ENCODE measurements around the gene UNC13A. TPM values are rescaled to one million over a fixed set of nuclear protein-coding genes. Genes with fewer than 3 reads are reported as not detected.

Gene UNC13A
- total and polyA plus RNA-seq, 2 of the 13 experiments (the other 11 are each of a cell fraction or from before 2014, with no cell fraction given) = 0.11 to 0.45 TPM

DNA sequence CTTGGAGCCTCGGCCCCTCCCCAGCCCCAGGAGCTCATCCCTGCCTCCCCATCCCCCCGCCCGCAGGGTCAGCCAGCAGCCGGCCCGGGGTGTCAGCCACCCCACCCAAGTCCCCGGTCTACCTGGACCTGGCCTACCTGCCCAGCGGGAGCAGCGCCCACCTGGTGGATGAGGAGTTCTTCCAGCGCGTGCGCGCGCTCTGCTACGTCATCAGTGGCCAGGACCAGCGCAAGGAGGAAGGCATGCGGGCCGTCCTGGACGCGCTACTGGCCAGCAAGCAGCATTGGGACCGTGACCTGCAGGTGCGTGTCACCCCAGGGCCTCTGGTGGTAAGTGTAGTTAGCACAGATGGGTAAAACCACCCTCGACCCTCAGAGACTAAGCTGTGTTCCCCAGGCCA, 45.0 kb upstream of the UNC13A start (continued):
- TF ChIP-seq ZBTB4 (CRISPR knock-in tag; IDR thresholded peaks at IDR 0.05; ENCODE audit: borderline replicate concordance) = no peak
- TF ChIP-seq ZNF282 (IDR thresholded peaks at IDR 0.05; ENCODE audit: partially characterized antibody) = no peak

DNA sequence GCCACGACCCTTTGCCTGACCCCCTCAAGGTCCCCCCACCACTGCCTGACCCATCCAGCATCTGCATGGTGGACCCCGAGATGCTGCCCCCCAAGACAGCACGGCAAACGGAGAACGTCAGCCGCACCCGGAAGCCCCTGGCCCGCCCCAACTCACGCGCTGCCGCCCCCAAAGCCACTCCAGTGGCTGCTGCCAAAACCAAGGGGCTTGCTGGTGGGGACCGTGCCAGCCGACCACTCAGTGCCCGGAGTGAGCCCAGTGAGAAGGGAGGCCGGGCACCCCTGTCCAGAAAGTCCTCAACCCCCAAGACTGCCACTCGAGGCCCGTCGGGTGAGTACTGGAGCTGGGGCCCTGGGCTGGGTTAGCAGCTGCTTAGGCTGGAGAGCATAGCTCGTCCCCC, 39.7 kb upstream of the UNC13A start:
- in situ Hi-C loops (cut with HindIII; ENCODE audit: extremely low pct_ligation_motif_present, low pct_unique_long_range_greater_than_20kb) = no loop called here
- BruUV-seq (replicated peaks) = no TSS peak
- Histone ChIP-seq H3K4me3 (replicated peaks in 1 of 3; ENCODE audit: insufficient read depth in 1 of 3, low read depth in 2 of 3, low read length in 3 of 3) (no peak overlapping the region), H4K20me1 (ENCODE audit: insufficient read depth, low read length) (peaks cover 3% of the 10 kb centered on the region), H3K36me3 (replicated peaks in 1 of 2; ENCODE audit: control insufficient read depth in 1 of 2, insufficient read depth in 2 of 2, low read length in 2 of 2) (peaks cover 27 to 44% of the 10 kb centered on the region in 2 experiments; a peak in 4 of 5 replicates), H3K9ac (ENCODE audit: insufficient read depth, low read depth, low read length) (no peak overlapping the region), H2AFZ (ENCODE audit: low read length) (no peak overlapping the region), H3K27ac (ENCODE audit: extremely low read length, insufficient read depth, low read length) (no peak overlapping the region), H3K9me3 (ENCODE audit: low read length) (no peaks in the 10 kb centered on the region), H3K4me2 (ENCODE audit: low read depth, low read length) (no peak overlapping the region), H3K79me2 (ENCODE audit: insufficient read depth, low read length) (no peaks in the 10 kb centered on the region), H3K27me3 (ENCODE audit: control insufficient read depth in 1 of 2, insufficient read depth in 2 of 2, low read length in 2 of 2) (no peaks in the 10 kb centered on the region), H3K4me1 (ENCODE audit: insufficient read depth, low read length) (no peaks in the 10 kb centered on the region)
- TF ChIP-seq ISX (CRISPR knock-in tag; conservative IDR thresholded peaks at IDR 0.05) (no peak), ZNF44 (CRISPR knock-in tag; IDR thresholded peaks at IDR 0.05) (no peak), RBFOX2 (IDR thresholded peaks at IDR 0.05; ENCODE audit: low read depth, low read length) (0 out of 2 replicates have a peak, but pooled peaks have one; percentile 7), RERE (CRISPR knock-in tag; IDR thresholded peaks at IDR 0.05; ENCODE audit: low read depth) (no peak), KAT8 (CRISPR knock-in tag; IDR thresholded peaks at IDR 0.05) (no peak), ZNF775 (CRISPR knock-in tag; IDR thresholded peaks at IDR 0.05; ENCODE audit: borderline replicate concordance) (no peak), ZNF549 (CRISPR knock-in tag; IDR thresholded peaks at IDR 0.05) (no peak)
- ATAC-seq (no peak), FAIRE-seq (no peak), DNase-seq (ENCODE audit: low spot score) (no peak)
- WGBS (ENCODE audit: low lambda C conversion rate) = 97% methylated on average over 7 of the region's 19 CpGs
- CTCF ChIA-PET (ENCODE audit: low intra/inter-chr PET ratio, low total read pairs) = no interaction called here
- POLR2A ChIA-PET = no interaction called here
- intact Hi-C loops (cut with micrococcal nuclease; ENCODE audit: unreplicated experiment) = no loop called here

All from HepG2 (cell line).